ENCODE measurements around the gene GSX2. TPM values are rescaled to one million over a fixed set of nuclear protein-coding genes. Genes with fewer than 3 reads are reported as not detected.
"Not testable (repeated sequence)": the region's sequence is repeated elsewhere in the genome, so short reads cannot be mapped to it uniquely, and the experiment has no call there.

The GSX2 gene
- total RNA-seq: not detected

DNA sequence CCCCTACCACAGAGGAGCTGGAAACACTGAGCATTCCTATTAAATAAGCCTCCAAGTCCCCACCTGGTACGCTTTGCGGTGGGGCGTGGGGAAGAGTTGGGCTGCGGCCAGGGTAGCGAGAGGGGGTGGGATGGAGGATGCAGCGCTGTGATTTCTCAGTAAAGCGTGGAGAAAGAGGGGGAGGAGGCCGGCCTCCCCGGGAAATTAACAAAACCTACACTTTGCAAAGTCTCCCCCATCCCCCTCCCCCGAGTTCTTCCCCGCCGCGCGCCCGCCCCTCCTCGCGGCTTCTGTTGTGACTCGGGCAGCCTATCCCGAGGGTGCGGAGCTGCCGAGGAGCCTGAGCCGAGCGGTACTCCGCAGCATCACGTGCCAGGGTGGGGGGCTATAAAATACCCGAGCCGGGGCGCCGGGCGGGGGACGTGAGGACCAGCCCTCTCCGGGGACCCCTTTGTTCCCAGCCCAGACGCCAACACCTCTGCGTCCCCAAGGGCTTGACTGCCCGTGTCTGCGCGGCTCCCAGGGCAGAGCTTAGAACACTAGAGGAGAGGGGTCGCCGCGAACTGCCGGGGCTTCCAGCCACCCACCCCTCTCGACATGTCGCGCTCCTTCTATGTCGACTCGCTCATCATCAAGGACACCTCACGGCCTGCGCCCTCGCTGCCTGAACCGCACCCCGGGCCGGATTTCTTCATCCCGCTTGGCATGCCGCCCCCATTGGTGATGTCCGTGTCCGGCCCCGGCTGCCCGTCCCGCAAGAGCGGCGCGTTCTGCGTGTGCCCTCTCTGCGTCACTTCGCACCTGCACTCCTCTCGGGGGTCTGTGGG is at the start of gene GSX2:
Gene GSX2 (plus strand): TSS at position 416 of the 827 bp plus-strand sequence. CDS start 182 bp downstream, at position 598.
- no peak for DNase-seq
- Histone ChIP-seq H3K27me3 (peaks cover 0 to 45% of the 10 kb centered on the region in 2 donors), H3K4me1 (peaks cover 29% of the 10 kb centered on the region), H3K27ac (no peak within 1 kb of the TSS), H3K36me3 (replicated peaks in 1 of 2; ENCODE audit: insufficient read depth in 1 of 2, low read depth in 2 of 2) (no peaks in the 10 kb centered on the region), H3K4me3 (no peak within 1 kb of the TSS), H3K9me3 (no peaks in the 10 kb centered on the region)
- no peak for ATAC-seq
- intact Hi-C loops (cut with DNase I): no loop called here
- TF ChIP-seq, protein P1, sequence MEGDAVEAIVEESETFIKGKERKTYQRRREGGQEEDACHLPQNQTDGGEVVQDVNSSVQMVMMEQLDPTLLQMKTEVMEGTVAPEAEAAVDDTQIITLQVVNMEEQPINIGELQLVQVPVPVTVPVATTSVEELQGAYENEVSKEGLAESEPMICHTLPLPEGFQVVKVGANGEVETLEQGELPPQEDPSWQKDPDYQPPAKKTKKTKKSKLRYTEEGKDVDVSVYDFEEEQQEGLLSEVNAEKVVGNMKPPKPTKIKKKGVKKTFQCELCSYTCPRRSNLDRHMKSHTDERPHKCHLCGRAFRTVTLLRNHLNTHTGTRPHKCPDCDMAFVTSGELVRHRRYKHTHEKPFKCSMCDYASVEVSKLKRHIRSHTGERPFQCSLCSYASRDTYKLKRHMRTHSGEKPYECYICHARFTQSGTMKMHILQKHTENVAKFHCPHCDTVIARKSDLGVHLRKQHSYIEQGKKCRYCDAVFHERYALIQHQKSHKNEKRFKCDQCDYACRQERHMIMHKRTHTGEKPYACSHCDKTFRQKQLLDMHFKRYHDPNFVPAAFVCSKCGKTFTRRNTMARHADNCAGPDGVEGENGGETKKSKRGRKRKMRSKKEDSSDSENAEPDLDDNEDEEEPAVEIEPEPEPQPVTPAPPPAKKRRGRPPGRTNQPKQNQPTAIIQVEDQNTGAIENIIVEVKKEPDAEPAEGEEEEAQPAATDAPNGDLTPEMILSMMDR (IDR thresholded peaks at IDR 0.05): no peak
- no peak for TF ChIP-seq POLR2A (IDR thresholded peaks at IDR 0.05)
- WGBS, 2 donors: 1% methylated on average over 23 to 63 of the region's 66 CpGs

- no peaks in the 10 kb centered on the region for H3K27me3 ChIP-seq
- no peak overlapping the region for H3K4me3 ChIP-seq
- DNase-seq: no peak
- intact Hi-C loops (cut with DNase I): no loop called here
- H3K27ac ChIP-seq: no peak overlapping the region
- TF ChIP-seq POLR2A (IDR thresholded peaks at IDR 0.05): no peak
- TF ChIP-seq, protein P1 (IDR thresholded peaks at IDR 0.05): no peak
- no peaks in the 10 kb centered on the region for H3K9me3 ChIP-seq
- H3K4me1 ChIP-seq: peaks cover 29% of the 10 kb centered on the region
- peaks cover 0 to 6% of the 10 kb centered on the region in 2 donors for H3K36me3 ChIP-seq (replicated peaks in 1 of 2; ENCODE audit: insufficient read depth in 1 of 2, low read depth in 2 of 2)
- 2 to 12% methylated on average over 1 of the region's 1 CpG for WGBS, 2 donors
- no peak for ATAC-seq
These were observed 49.6 kb upstream of the GSX2 start for GRCh38 chr4:54050214-54050904.

DNA sequence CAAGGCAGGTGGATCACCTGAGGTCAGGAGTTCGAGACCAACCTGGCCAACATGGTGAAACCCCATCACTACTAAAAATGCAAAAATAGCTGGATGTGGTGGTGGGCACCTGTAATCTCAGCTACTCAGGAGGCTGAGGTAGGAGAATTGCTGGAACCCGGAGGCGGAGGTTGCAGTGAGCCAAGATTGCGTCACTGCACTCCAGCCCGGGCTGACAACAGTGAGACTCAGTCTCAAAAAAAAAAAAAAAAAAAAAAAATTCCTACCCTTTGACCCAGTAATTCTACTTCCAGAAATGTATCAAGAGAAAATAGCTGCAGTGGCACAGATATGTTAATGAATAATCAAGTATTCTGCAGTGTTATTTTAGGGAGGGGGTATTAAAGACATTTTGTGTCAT is 46.6 kb upstream of the GSX2 start:
- intact Hi-C loops (cut with DNase I): not testable (repeated sequence)
- WGBS, 2 donors: 77 to 88% methylated on average over 5 of the region's 5 CpGs
- peaks cover 45% of the 10 kb centered on the region for H3K4me1 ChIP-seq

GRCh38 chr4:54054501-54054900 is 45.5 kb upstream of the GSX2 start:
- peaks cover 49% of the 10 kb centered on the region for H3K4me1 ChIP-seq
- H3K27me3 ChIP-seq: no peaks in the 10 kb centered on the region
- no peaks in the 10 kb centered on the region for H3K9me3 ChIP-seq
- ATAC-seq (no peak), DNase-seq (no peak)
- no peaks in the 10 kb centered on the region for H3K36me3 ChIP-seq (replicated peaks in 1 of 2; ENCODE audit: insufficient read depth in 1 of 2, low read depth in 2 of 2)
- TF ChIP-seq POLR2A (IDR thresholded peaks at IDR 0.05): no peak
- TF ChIP-seq, protein P1 (IDR thresholded peaks at IDR 0.05): no peak
- WGBS, 2 donors: 100% methylated on average over 2 of the region's 2 CpGs
- intact Hi-C loops (cut with DNase I): no loop called here
- H3K27ac ChIP-seq: no peak overlapping the region
- no peak overlapping the region for H3K4me3 ChIP-seq

More for the DNA sequence above, 46.6 kb upstream of the GSX2 start:
- H3K36me3 ChIP-seq (replicated peaks in 1 of 2; ENCODE audit: insufficient read depth in 1 of 2, low read depth in 2 of 2); ATAC-seq; H3K27ac ChIP-seq; H3K27me3 ChIP-seq; H3K4me3 ChIP-seq; DNase-seq; H3K9me3 ChIP-seq: not testable (repeated sequence)

- TF ChIP-seq, protein P1 (IDR thresholded peaks at IDR 0.05): no peak
- no peak for TF ChIP-seq POLR2A (IDR thresholded peaks at IDR 0.05)
- Histone ChIP-seq H3K4me1 (peaks cover 51% of the 10 kb centered on the region), H3K4me3 (no peak overlapping the region), H3K36me3 (replicated peaks in 1 of 2; ENCODE audit: insufficient read depth in 1 of 2, low read depth in 2 of 2) (no peaks in the 10 kb centered on the region), H3K27ac (no peak overlapping the region), H3K27me3 (no peaks in the 10 kb centered on the region), H3K9me3 (no peaks in the 10 kb centered on the region)
- intact Hi-C loops (cut with DNase I): no loop called here
- no peak for ATAC-seq
- 88 to 97% methylated on average over 1 of the region's 1 CpG for WGBS, 2 donors
- no peak for DNase-seq
These were observed 44.5 kb upstream of the GSX2 start for GRCh38 chr4:54055494-54055893.

Measured in body of pancreas (tissue), 4 donors.